Kidney epithelial cell (primary cell): ENCODE measurements around the gene MYOD1. TPM values are rescaled to one million over a fixed set of nuclear protein-coding genes. Genes with fewer than 3 reads are reported as not detected.

ENCODE experiments used
- DNase-seq: peaks from one replicate; pipeline ENCODE4 v3.0.0-alpha.2; 2010; ENCODE audit warnings: low read depth
- H3K27me3 ChIP-seq: 2 replicates; pipeline ENCODE4 v1.6.0; 2011; ENCODE audit warnings: low read length; ENCODE audit not compliant: control insufficient read depth, insufficient read depth
- H3K36me3 ChIP-seq: 2 replicates; pipeline ENCODE4 v1.5.1; 2011; ENCODE audit warnings: low read length; ENCODE audit not compliant: control insufficient read depth, insufficient read depth
- H3K4me3 ChIP-seq: 2 replicates; pipeline ENCODE4 v1.5.1; 2011; ENCODE audit warnings: low read depth, mild to moderate bottlenecking, control low read depth, low read length
- CTCF ChIP-seq: IDR thresholded peaks from 2 replicates; pipeline ENCODE4 v1.5.1; 2011; ENCODE audit warnings: mild to moderate bottlenecking, moderate library complexity, low read length, control low read depth, inconsistent platforms; ENCODE audit not compliant: insufficient read depth, poor library complexity, severe bottlenecking
- total RNA-seq: library from RNA; depleted of rRNA; stranded (reverse); fragments of >200 nt; gene quantifications from 2 replicates; pipeline ENCODE4 v1.2.3, GENCODE V29; 2015

The MYOD1 gene
- total RNA-seq, 1 donor from 2014 or later, result not detected

GRCh38 chr11:17736930-17737817 is 17.8 kb downstream of the MYOD1 start:
- TF ChIP-seq CTCF, result no peak
- H3K4me3 ChIP-seq, result no peak overlapping the region
- no peaks in the 10 kb centered on the region for H3K36me3 ChIP-seq
- H3K27me3 ChIP-seq, result peaks cover 80% of the 10 kb centered on the region
- no peak for DNase-seq

GRCh38 chr11:17738151-17738973 is 19.0 kb downstream of the MYOD1 start:
- no peaks in the 10 kb centered on the region for H3K36me3 ChIP-seq
- H3K4me3 ChIP-seq, result no peak overlapping the region
- H3K27me3 ChIP-seq, result peaks cover 70% of the 10 kb centered on the region
- DNase-seq, result no peak
- TF ChIP-seq CTCF, result no peak

DNA sequence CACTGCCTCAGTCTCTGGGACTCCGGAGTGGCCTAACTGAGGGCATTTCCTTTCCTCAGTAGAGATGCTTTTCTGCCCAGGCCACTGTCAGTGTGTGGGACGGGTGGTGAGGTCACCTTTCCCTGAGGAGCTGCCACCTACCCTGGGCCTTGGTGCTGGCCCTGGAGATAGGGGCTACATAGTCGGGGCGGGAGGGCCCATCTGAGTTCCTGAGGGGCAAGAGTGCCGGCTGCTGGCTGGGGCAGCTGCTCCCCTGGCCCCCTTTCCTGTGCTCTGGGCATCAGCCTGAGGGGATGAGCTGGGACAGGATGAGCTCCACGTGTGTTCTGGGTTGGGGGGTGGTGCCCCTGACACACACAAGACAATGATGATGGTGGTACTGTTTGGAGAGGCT is 20.6 kb downstream of the MYOD1 start:
- Histone ChIP-seq H3K27me3 (peaks cover 59% of the 10 kb centered on the region), H3K36me3 (no peaks in the 10 kb centered on the region), H3K4me3 (no peak overlapping the region)
- no peak for DNase-seq
- TF ChIP-seq CTCF, result no peak

- no peak for DNase-seq
- no peak overlapping the region for H3K4me3 ChIP-seq
- no peak for TF ChIP-seq CTCF
- H3K36me3 ChIP-seq, result no peaks in the 10 kb centered on the region
- peaks cover 56% of the 10 kb centered on the region for H3K27me3 ChIP-seq
These were observed 21.4 kb downstream of the MYOD1 start for GRCh38 chr11:17740649-17741235.

GRCh38 chr11:17741487-17741886 is 22.1 kb downstream of the MYOD1 start:
- DNase-seq, result no peak
- no peak overlapping the region for H3K4me3 ChIP-seq
- no peaks in the 10 kb centered on the region for H3K36me3 ChIP-seq
- no peak for TF ChIP-seq CTCF
- peaks cover 52% of the 10 kb centered on the region for H3K27me3 ChIP-seq
